Esophagus muscularis mucosa (tissue), 4 donors: ENCODE measurements around the gene NUCB1. TPM values are rescaled to one million over a fixed set of nuclear protein-coding genes. Genes with fewer than 3 reads are reported as not detected.

Experiments
- DNase-seq: peaks from one replicate; pipeline ENCODE4 v3.0.0-alpha.2; 2017; ENCODE audit errors: extremely low spot score
- H3K27ac ChIP-seq, 4 donors: fragments of 200-600 bp; sonication (generic); replicated peaks in 1 of 4; 1 replicate in 3 of 4; 2 replicates in 1 of 4; pipeline ENCODE4 v1.5.1; 2016 to 2019; ENCODE audit warnings: mild to moderate bottlenecking in 1 of 4
- H3K27me3 ChIP-seq, 4 donors: fragments of 200-600 bp; sonication (generic); one replicate each; pipeline versions ENCODE4 v1.5.1 to v1.6.0; 2016 to 2019
- H3K36me3 ChIP-seq, 4 donors: fragments of 200-600 bp; sonication (generic); one replicate each; pipeline ENCODE4 v1.5.1; 2016 to 2019
- H3K4me1 ChIP-seq, 4 donors: fragments of 200-600 bp; sonication (generic); one replicate each; pipeline ENCODE4 v1.5.1; 2016 to 2019
- H3K4me3 ChIP-seq, 4 donors: fragments of 200-600 bp; sonication (generic); 1 replicate in 2 of 4; 2 replicates in 2 of 4; pipeline ENCODE4 v1.5.1; 2016 to 2019; ENCODE audit warnings: mild to moderate bottlenecking in 4 of 4, moderate library complexity in 1 of 4
- H3K9me3 ChIP-seq, 4 donors: fragments of 200-600 bp; sonication (generic); 1 replicate in 3 of 4; 2 replicates in 1 of 4; pipeline ENCODE4 v1.5.1; 2016 to 2019
- CTCF ChIP-seq, 3 experiments: fragments of 200-600 bp in 2 of 3; fragments of 450-650 bp in 1 of 3; sonication (generic) in 2 of 3; IDR thresholded peaks; one replicate each; pipeline ENCODE4 v1.5.1; 2017 to 2019; ENCODE audit warnings: antibody characterized with exemption in 3 of 3, mild to moderate bottlenecking in 2 of 3, moderate library complexity in 1 of 3
- EP300 ChIP-seq: sonication (generic); formaldehyde crosslinking; IDR thresholded peaks from one replicate; pipeline ENCODE4 v1.6.1; 2017; ENCODE audit warnings: antibody characterized with exemption
- POLR2A ChIP-seq: fragments of 450-650 bp; IDR thresholded peaks from one replicate; pipeline ENCODE4 v1.6.1; 2017; ENCODE audit warnings: antibody characterized with exemption, moderate library complexity, mild to moderate bottlenecking, low read depth
- POLR2AphosphoS5 ChIP-seq, 2 donors: sonication (generic); formaldehyde crosslinking; IDR thresholded peaks; one replicate each; pipeline ENCODE4 v1.6.1; 2017; ENCODE audit warnings: antibody characterized with exemption in 2 of 2
- WGBS: methylation state at CpG from one replicate; pipeline ENCODE4 v1.1.5; 2018; 5-methylcytosine and 5-hydroxymethylcytosine counted together
- intact Hi-C: fragments of 100-400 bp; cut with DNase I; formaldehyde crosslinking; loops from one replicate; pipeline ENCODE4 v1.15.1; 2023
- total RNA-seq, 4 donors: library from RNA; depleted of rRNA; stranded (reverse); fragments of >200 nt; gene quantifications; one replicate each; pipeline versions ENCODE4 v1.1.0 to v1.2.1, GENCODE V29; 2016

The NUCB1 gene
- total RNA-seq, 4 donors from 2014 or later: 179 to 356 (median 284) TPM

GRCh38 chr19:48950830-48951519 lies 50.9 kb downstream of the NUCB1 start:
- no peak overlapping the region for H3K27ac ChIP-seq
- DNase-seq: no peak
- peaks cover 13 to 20% (median 17%) of the 10 kb centered on the region in 4 donors for H3K4me1 ChIP-seq
- TF ChIP-seq POLR2AphosphoS5 (IDR thresholded peaks at IDR 0.05): no peak
- no peak for TF ChIP-seq POLR2A
- no peak for TF ChIP-seq CTCF (IDR thresholded peaks at IDR 0.05)
- TF ChIP-seq EP300: no peak
- intact Hi-C loops: no loop called here
- H3K4me3 ChIP-seq: no peak overlapping the region
- WGBS: 55% methylated on average over 9 of the region's 9 CpGs
- peaks cover 0 to 3% (median 0%) of the 10 kb centered on the region in 4 donors for H3K36me3 ChIP-seq
- H3K9me3 ChIP-seq: no peaks in the 10 kb centered on the region
- H3K27me3 ChIP-seq: no peaks in the 10 kb centered on the region

- WGBS: 70% methylated on average over 4 of the region's 4 CpGs
- no peaks in the 10 kb centered on the region for H3K9me3 ChIP-seq
- TF ChIP-seq POLR2A (no peak), POLR2AphosphoS5 (IDR thresholded peaks at IDR 0.05) (no peak), CTCF (IDR thresholded peaks at IDR 0.05) (no peak), EP300 (no peak)
- peaks cover 0 to 14% (median 2%) of the 10 kb centered on the region in 4 donors for H3K36me3 ChIP-seq
- no peaks in the 10 kb centered on the region for H3K27me3 ChIP-seq
- peaks cover 13 to 24% (median 22%) of the 10 kb centered on the region in 4 donors for H3K4me1 ChIP-seq
- H3K27ac ChIP-seq: peak overlapping the region in 2 of 4 donors; percentile 84 to 93
- DNase-seq: no peak
- intact Hi-C loops: no loop called here
- no peak overlapping the region for H3K4me3 ChIP-seq
Measured at GRCh38 chr19:48953141-48953540, 53.0 kb downstream of the NUCB1 start.

- 51% methylated on average over 10 of the region's 11 CpGs for WGBS
- intact Hi-C loops: no loop called here
- peak overlapping the region; percentile 84 to 93 (median 89) for H3K27ac ChIP-seq
Measured at GRCh38 chr19:48953990-48954594, 54.0 kb downstream of the NUCB1 start.

GRCh38 chr19:48954595-48955307 lies 54.6 kb downstream of the NUCB1 start, which contains the start of gene BAX:
Gene BAX (plus strand): TSS chr19:48954875. CDS start chr19:48954929, 54 bp downstream.
- peaks cover 13 to 24% (median 22%) of the 10 kb centered on the region in 4 donors for H3K4me1 ChIP-seq
- TF ChIP-seq EP300: no peak
- peak in 1 of 3 experiments; percentile 35 for TF ChIP-seq CTCF (IDR thresholded peaks at IDR 0.05)
- TF ChIP-seq POLR2AphosphoS5 (IDR thresholded peaks at IDR 0.05): peak; percentile 77 to 98
- TF ChIP-seq POLR2A: peak; percentile 71
- intact Hi-C loops: no loop called here

More at GRCh38 chr19:48953990-48954594, 54.0 kb downstream of the NUCB1 start:
- H3K27me3 ChIP-seq: no peaks in the 10 kb centered on the region
- peaks cover 0 to 21% (median 2%) of the 10 kb centered on the region in 4 donors for H3K36me3 ChIP-seq
- H3K4me3 ChIP-seq: peak overlapping the region; percentile 84 to 93 (median 90)
- no peak for DNase-seq
- H3K4me1 ChIP-seq: peaks cover 13 to 24% (median 22%) of the 10 kb centered on the region in 4 donors
- TF ChIP-seq EP300 (no peak), POLR2AphosphoS5 (IDR thresholded peaks at IDR 0.05) (no peak)
- no peaks in the 10 kb centered on the region for H3K9me3 ChIP-seq

More at GRCh38 chr19:48954595-48955307, 54.6 kb downstream of the NUCB1 start, which contains the start of gene BAX:
- 0% methylated on average over 9 of the region's 71 CpGs for WGBS
- Histone ChIP-seq H3K4me3 (peak within 1 kb of the TSS; percentile 84 to 93 (median 90)), H3K27me3 (no peaks in the 10 kb centered on the region), H3K27ac (peak within 1 kb of the TSS; percentile 84 to 93 (median 89)), H3K9me3 (no peaks in the 10 kb centered on the region), H3K36me3 (peaks cover 0 to 21% (median 2%) of the 10 kb centered on the region in 4 donors)
- DNase-seq: peak; percentile 99
